Lower leg skin (tissue), 3 donors: ENCODE data around the gene TMEM174.

Experiments
- CTCF ChIP-seq, 3 donors: fragments of 450-650 bp; IDR thresholded peaks; one replicate each; pipeline ENCODE4 v1.5.1; 2016; ENCODE audit warnings: antibody characterized with exemption in 3 of 3, mild to moderate bottlenecking in 3 of 3, moderate library complexity in 2 of 3
- POLR2A ChIP-seq, 2 donors: fragments of 450-650 bp; IDR thresholded peaks; one replicate each; pipeline ENCODE4 v1.6.1; 2016 to 2017; ENCODE audit warnings: antibody characterized with exemption in 2 of 2, mild to moderate bottlenecking in 1 of 2, moderate library complexity in 1 of 2

- TF ChIP-seq POLR2A (IDR thresholded peaks at IDR 0.05) (no peak), CTCF (IDR thresholded peaks at IDR 0.05) (no peak)
Observed at GRCh38 chr5:73137563-73138530, 35.1 kb upstream of the TMEM174 start.
